Measurements from ENCODE around the gene UBA6. TPM values are rescaled to one million over a fixed set of nuclear protein-coding genes. Genes with fewer than 3 reads are reported as not detected.

Gene UBA6
- total and polyA plus RNA-seq, 9 of the 15 experiments (the other 6 are each of a cell fraction or from before 2014, with no cell fraction given), result 22.9 to 139 (median 94.6) TPM

DNA sequence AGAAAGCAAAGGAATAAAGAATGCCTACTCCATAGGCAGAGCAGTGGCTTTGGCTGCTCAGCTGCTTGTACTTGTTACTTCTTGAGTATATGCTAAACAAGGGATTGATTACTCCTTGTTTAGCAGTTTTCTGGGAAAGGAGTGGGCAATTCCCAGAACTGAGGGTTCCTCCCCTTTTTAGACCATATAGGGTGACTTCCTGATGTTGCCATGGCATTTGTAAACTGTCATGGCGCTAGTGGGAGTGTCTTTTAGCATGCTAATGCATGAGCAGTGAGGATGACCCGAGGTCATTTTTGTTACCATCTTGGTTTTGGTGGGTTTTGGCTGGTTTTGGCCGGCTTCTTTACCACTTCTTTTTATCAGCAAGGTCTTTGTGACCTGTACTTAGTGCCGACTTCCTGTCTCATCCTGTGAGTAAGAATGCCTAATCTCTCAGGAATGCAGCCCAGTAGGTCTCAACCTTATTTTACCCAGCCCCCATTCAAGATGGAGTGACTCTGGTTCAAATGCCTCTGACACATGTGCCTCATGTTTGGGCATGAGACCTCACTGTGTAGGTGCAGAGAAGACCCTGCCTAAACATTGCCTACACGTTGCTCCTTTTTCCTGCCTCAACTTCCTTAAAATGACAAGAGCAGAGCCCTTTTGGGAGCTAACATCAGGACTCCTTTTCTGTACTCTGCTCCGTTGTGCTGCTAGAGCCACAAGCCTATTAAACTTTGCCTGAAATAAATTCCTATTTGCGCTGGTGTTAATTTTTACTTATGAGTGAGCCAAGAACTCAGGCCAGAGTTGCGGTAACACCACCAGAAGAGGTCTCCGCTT lies 21.0 kb upstream of the UBA6 start (continued):
- TF ChIP-seq TRIM28 (IDR thresholded peaks at IDR 0.05) (0 out of 2 replicates have a peak, but pooled peaks have one; percentile 29), KLF16 (IDR thresholded peaks at IDR 0.05) (peak; percentile 99), HSF4 (CRISPR knock-in tag; IDR thresholded peaks at IDR 0.05; ENCODE audit: borderline replicate concordance) (peak; percentile 99), MECOM (CRISPR knock-in tag; IDR thresholded peaks at IDR 0.05) (peak; percentile 100), CTBP1 (IDR thresholded peaks at IDR 0.05; ENCODE audit: borderline replicate concordance) (peak; percentile 63; the same call in 1 of the 2 replicates), ZNF766 (CRISPR knock-in tag; conservative IDR thresholded peaks at IDR 0.05) (peak; percentile 100), ZNF57 (CRISPR knock-in tag; IDR thresholded peaks at IDR 0.05) (peak; percentile 99), HDAC1 (IDR thresholded peaks at IDR 0.05) (peak; percentile 89 to 92), GTF2E2 (tag; IDR thresholded peaks at IDR 0.05) (peak; percentile 99), MXI1 (IDR thresholded peaks at IDR 0.05; ENCODE audit: low read depth, low read length) (peak; percentile 87), NELFE (IDR thresholded peaks at IDR 0.05; ENCODE audit: insufficient read depth, insufficient read length) (no peak), ZNF436 (CRISPR knock-in tag; IDR thresholded peaks at IDR 0.05) (peak; percentile 69; the same call in 1 of the 2 replicates), HDAC3 (IDR thresholded peaks at IDR 0.05; ENCODE audit: borderline replicate concordance, partially characterized antibody) (peak; percentile 78), HCFC1 (IDR thresholded peaks at IDR 0.05; ENCODE audit: low read depth, low read length) (peak; percentile 28; the same call in 1 of the 2 replicates), CBX8 (IDR thresholded peaks at IDR 0.05; ENCODE audit: borderline replicate concordance, extremely low read depth, low read depth, low read length, poor library complexity, severe bottlenecking) (no peak), CREBBP (IDR thresholded peaks at IDR 0.05; ENCODE audit: low read depth, low read length) (no peak), BACH1 (tag; IDR thresholded peaks at IDR 0.05) (peak; percentile 100), NFIC (IDR thresholded peaks at IDR 0.05) (peak; percentile 26; the same call in 1 of the 2 replicates), KDM1A (IDR thresholded peaks at IDR 0.05) (peak; percentile 39 to 81; a peak in 3 of 4 replicates), ZNF561 (CRISPR knock-in tag; conservative IDR thresholded peaks at IDR 0.05) (peak; percentile 100), SRSF9 (IDR thresholded peaks at IDR 0.05; ENCODE audit: borderline replicate concordance, low read depth, low read length) (no peak)
- TF ChIP-seq, protein P1, sequence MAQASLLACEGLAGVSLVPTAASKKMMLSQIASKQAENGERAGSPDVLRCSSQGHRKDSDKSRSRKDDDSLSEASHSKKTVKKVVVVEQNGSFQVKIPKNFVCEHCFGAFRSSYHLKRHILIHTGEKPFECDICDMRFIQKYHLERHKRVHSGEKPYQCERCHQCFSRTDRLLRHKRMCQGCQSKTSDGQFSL (CRISPR knock-in tag; IDR thresholded peaks at IDR 0.05), result no peak
- TF ChIP-seq, protein P1 (tag; IDR thresholded peaks at IDR 0.05), result peak; percentile 32 to 100; a peak in 3 of 4 replicates
- TF ChIP-seq, protein P2, sequence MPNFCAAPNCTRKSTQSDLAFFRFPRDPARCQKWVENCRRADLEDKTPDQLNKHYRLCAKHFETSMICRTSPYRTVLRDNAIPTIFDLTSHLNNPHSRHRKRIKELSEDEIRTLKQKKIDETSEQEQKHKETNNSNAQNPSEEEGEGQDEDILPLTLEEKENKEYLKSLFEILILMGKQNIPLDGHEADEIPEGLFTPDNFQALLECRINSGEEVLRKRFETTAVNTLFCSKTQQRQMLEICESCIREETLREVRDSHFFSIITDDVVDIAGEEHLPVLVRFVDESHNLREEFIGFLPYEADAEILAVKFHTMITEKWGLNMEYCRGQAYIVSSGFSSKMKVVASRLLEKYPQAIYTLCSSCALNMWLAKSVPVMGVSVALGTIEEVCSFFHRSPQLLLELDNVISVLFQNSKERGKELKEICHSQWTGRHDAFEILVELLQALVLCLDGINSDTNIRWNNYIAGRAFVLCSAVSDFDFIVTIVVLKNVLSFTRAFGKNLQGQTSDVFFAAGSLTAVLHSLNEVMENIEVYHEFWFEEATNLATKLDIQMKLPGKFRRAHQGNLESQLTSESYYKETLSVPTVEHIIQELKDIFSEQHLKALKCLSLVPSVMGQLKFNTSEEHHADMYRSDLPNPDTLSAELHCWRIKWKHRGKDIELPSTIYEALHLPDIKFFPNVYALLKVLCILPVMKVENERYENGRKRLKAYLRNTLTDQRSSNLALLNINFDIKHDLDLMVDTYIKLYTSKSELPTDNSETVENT (CRISPR knock-in tag; IDR thresholded peaks at IDR 0.05), result 0 out of 2 replicates have a peak, but pooled peaks have one; percentile 42

Data from K562 (cell line).